CD4-positive, alpha-beta memory T cell (primary cell): ENCODE results near the gene GRIK2. TPM values are rescaled to one million over a fixed set of nuclear protein-coding genes. Genes with fewer than 3 reads are reported as not detected.
"Not testable (repeated sequence)": the region's sequence is repeated elsewhere in the genome, so short reads cannot be mapped to it uniquely, and the experiment has no call there.

Source experiments
- CTCF ChIA-PET: fragments of 350-600 bp; sonication (Branson Sonifier 250); formaldehyde crosslinking; loops from one replicate; lab custom pipeline; 2021; ENCODE audit warnings: inconsistent platforms; ENCODE audit not compliant: partially characterized antibody; lab: Charles Lee
- POLR2A ChIA-PET: fragments of 350-600 bp; sonication (Branson Sonifier 250); formaldehyde crosslinking; loops from one replicate; lab custom pipeline; 2021; ENCODE audit not compliant: partially characterized antibody; lab: Charles Lee
- DNase-seq, 5 donors: peaks; one replicate each; pipeline versions ENCODE4 v3.0.0 to v3.0.0-alpha.2; 2020 to 2022; ENCODE audit warnings: mixed read lengths in 1 of 5
- H3K27ac ChIP-seq: one replicate; pipeline ENCODE4 v1.7.0; 2013; ENCODE audit warnings: low read depth, low read length
- H3K27me3 ChIP-seq: 2 replicates; pipeline ENCODE4 v1.7.0; 2013; ENCODE audit warnings: mild to moderate bottlenecking, low read length, moderate library complexity; ENCODE audit not compliant: insufficient read depth
- H3K36me3 ChIP-seq: 2 replicates; pipeline ENCODE4 v1.7.0; 2013; ENCODE audit warnings: mild to moderate bottlenecking, low read length, moderate library complexity; ENCODE audit not compliant: insufficient read depth
- H3K4me1 ChIP-seq: 2 replicates; pipeline ENCODE4 v1.7.0; 2013; ENCODE audit warnings: mild to moderate bottlenecking, low read length, moderate library complexity; ENCODE audit not compliant: insufficient read depth
- H3K4me3 ChIP-seq, 2 donors: one replicate each; pipeline ENCODE4 v1.7.0; 2013; ENCODE audit warnings: low read length in 2 of 2, mild to moderate bottlenecking in 1 of 2
- H3K9me3 ChIP-seq, 2 donors: one replicate each; pipeline ENCODE4 v1.7.0; 2013; ENCODE audit warnings: low read length in 2 of 2, control low read depth in 1 of 2; ENCODE audit not compliant: control insufficient read depth in 1 of 2
- H3K27ac Mint-ChIP-seq, 7 donors: one replicate each; pipeline ENCODE4 v1.8.0; 2020 to 2021; ENCODE audit warnings: mixed read lengths in 7 of 7, mild to moderate bottlenecking in 6 of 7, inconsistent platforms in 3 of 7, moderate library complexity in 3 of 7
- H3K27me3 Mint-ChIP-seq, 2 donors: one replicate each; pipeline ENCODE4 v1.8.0; 2020 to 2021; ENCODE audit warnings: mixed read lengths in 2 of 2
- H3K36me3 Mint-ChIP-seq, 2 donors: one replicate each; pipeline ENCODE4 v1.8.0; 2020 to 2021; ENCODE audit warnings: mixed read lengths in 2 of 2, inconsistent platforms in 1 of 2, mild to moderate bottlenecking in 1 of 2
- H3K4me1 Mint-ChIP-seq, 4 donors: one replicate each; pipeline ENCODE4 v1.8.0; 2020 to 2021; ENCODE audit warnings: mixed read lengths in 4 of 4, mild to moderate bottlenecking in 1 of 4
- H3K4me3 Mint-ChIP-seq, 8 donors: one replicate each; pipeline ENCODE4 v1.8.0; 2020 to 2021; ENCODE audit warnings: mixed read lengths in 8 of 8, mild to moderate bottlenecking in 7 of 8, moderate library complexity in 6 of 8, inconsistent platforms in 3 of 8
- H3K9me3 Mint-ChIP-seq, 8 donors: one replicate each; pipeline ENCODE4 v1.8.0; 2020 to 2021; ENCODE audit warnings: mixed read lengths in 8 of 8, mild to moderate bottlenecking in 5 of 8, inconsistent platforms in 3 of 8, moderate library complexity in 1 of 8
- intact Hi-C: fragments of 100-400 bp; cut with micrococcal nuclease; formaldehyde crosslinking; loops from one replicate; pipeline ENCODE4 v1.15.1; 2023
- polyA plus RNA-seq, 2 donors: library from polyadenylated mRNA; unstranded; fragments of 300-500 nt; fragmentation: Illumina TruSeq; gene quantifications; one replicate each; pipeline ENCODE4 v1.2.3, GENCODE V29; 2021
- total RNA-seq, 2 experiments: library from RNA; stranded (reverse); gene quantifications; one replicate each; pipeline ENCODE4 v1.2.3, GENCODE V29; 2021

The GRIK2 gene
- total and polyA plus RNA-seq, 4 experiments from 2014 or later: not detected

DNA sequence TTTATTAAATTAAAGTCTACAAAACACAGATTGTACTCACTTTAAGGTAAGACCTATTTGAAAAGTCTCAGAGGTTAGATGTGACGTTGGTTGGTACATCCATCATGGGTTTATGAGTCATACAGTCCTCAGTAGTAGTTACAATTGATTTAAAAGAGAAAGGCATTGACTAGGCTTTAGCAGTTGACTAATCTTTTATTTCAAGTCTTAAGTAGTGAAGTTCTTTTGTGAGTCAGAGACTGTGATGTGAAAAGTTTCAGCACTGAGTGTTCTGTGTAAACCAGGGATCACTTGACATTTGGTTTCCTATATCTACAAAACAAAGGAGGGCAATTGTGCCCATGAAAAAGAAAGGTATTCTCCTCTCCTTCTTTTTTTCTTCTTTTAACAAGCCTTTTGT is 221.3 kb downstream of the GRIK2 start:
- no peaks in the 10 kb centered on the region for H3K27me3 Mint-ChIP-seq
- intact Hi-C loops: no loop called here

DNA sequence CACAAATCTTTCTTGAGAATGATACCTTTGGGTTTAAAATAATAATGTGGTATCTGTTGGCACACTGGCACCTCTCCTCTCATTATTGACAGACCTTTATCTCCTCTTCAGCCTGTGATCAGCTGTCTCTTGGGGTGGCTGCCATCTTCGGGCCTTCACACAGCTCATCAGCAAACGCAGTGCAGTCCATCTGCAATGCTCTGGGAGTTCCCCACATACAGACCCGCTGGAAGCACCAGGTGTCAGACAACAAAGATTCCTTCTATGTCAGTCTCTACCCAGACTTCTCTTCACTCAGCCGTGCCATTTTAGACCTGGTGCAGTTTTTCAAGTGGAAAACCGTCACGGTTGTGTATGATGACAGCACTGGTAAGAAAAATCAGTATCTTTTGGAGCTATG is 232.8 kb downstream of the GRIK2 start:
- Histone ChIP-seq H3K27ac (no peak overlapping the region), H3K36me3 (no peaks in the 10 kb centered on the region), H3K27me3 (no peaks in the 10 kb centered on the region), H3K4me1 (no peaks in the 10 kb centered on the region), H3K4me3 (no peak overlapping the region), H3K9me3 (no peaks in the 10 kb centered on the region)
- Mint-ChIP-seq H3K36me3 (no peaks in the 10 kb centered on the region), H3K9me3 (peaks cover 0 to 5% (median 0%) of the 10 kb centered on the region in 8 donors), H3K27ac (no peak overlapping the region), H3K4me3 (no peak overlapping the region), H3K4me1 (no peaks in the 10 kb centered on the region), H3K27me3 (no peaks in the 10 kb centered on the region)
- intact Hi-C loops: no loop called here
- POLR2A ChIA-PET: no interaction called here
- no peak for DNase-seq
- CTCF ChIA-PET: no interaction called here

More for the DNA sequence above, 221.3 kb downstream of the GRIK2 start:
- Histone ChIP-seq H3K27ac (no peak overlapping the region), H3K27me3 (no peaks in the 10 kb centered on the region), H3K4me1 (no peaks in the 10 kb centered on the region), H3K9me3 (no peaks in the 10 kb centered on the region), H3K4me3 (no peak overlapping the region), H3K36me3 (no peaks in the 10 kb centered on the region)
- Mint-ChIP-seq H3K9me3 (peaks cover 0 to 7% (median 0%) of the 10 kb centered on the region in 8 donors), H3K4me1 (no peaks in the 10 kb centered on the region), H3K27ac (no peak overlapping the region), H3K4me3 (no peak overlapping the region), H3K36me3 (no peaks in the 10 kb centered on the region)
- DNase-seq: no peak
- CTCF ChIA-PET: no interaction called here
- POLR2A ChIA-PET: no interaction called here

DNA sequence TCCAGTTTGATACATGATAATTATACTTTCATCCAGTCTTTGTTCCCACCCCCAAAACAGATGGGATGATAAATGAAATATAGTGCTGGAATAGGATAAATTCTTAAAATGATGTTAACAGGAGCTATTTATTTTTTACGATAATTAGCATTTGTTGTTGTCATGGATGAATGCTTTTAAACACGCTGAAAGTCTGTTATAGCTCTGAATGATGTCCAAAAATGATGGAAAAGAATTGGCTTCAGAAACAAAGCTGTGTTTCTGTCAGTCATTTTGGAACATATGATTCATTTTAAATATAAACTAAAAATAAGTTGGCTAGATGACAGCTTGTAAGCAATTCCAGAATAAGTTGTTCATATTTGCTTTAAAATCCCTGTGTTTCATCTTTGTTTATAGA is 237.4 kb downstream of the GRIK2 start:
- no peak overlapping the region for H3K27ac Mint-ChIP-seq
- Histone ChIP-seq H3K27ac (no peak overlapping the region), H3K36me3 (no peaks in the 10 kb centered on the region), H3K27me3 (no peaks in the 10 kb centered on the region), H3K9me3 (no peaks in the 10 kb centered on the region), H3K4me1 (no peaks in the 10 kb centered on the region), H3K4me3 (no peak overlapping the region)
- peaks cover 0 to 9% (median 4%) of the 10 kb centered on the region in 8 donors for H3K9me3 Mint-ChIP-seq
- CTCF ChIA-PET: no interaction called here
- no peaks in the 10 kb centered on the region for H3K4me1 Mint-ChIP-seq
- H3K36me3 Mint-ChIP-seq: no peaks in the 10 kb centered on the region
- POLR2A ChIA-PET: no interaction called here
- no peaks in the 10 kb centered on the region for H3K27me3 Mint-ChIP-seq
- H3K4me3 Mint-ChIP-seq: no peak overlapping the region
- intact Hi-C loops: no loop called here
- DNase-seq: no peak

DNA sequence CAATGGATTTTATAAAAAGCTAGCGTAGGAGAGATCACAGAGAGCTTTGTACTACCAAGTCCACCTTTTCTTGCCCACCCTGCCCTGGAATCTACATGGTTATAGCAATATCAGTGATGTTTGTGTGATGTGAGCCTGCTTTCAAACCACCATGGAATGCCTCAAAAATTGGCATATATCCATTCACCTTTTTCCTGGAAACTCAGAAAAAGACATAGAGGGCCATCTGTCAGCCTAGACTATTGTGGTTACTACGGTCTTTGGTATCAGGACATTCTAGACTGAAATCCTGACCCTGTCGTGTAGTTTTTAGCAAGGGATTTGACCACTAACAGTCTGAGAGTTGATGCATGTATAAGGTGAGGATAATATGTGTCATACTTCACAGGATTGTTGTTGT is 239.6 kb downstream of the GRIK2 start:
- no peaks in the 10 kb centered on the region for H3K4me1 Mint-ChIP-seq
- H3K36me3 Mint-ChIP-seq: no peaks in the 10 kb centered on the region
- Histone ChIP-seq H3K27me3 (no peaks in the 10 kb centered on the region), H3K4me3 (no peak overlapping the region), H3K9me3 (no peaks in the 10 kb centered on the region), H3K36me3 (no peaks in the 10 kb centered on the region), H3K27ac (no peak overlapping the region), H3K4me1 (no peaks in the 10 kb centered on the region)
- CTCF ChIA-PET: no interaction called here
- no peak overlapping the region for H3K27ac Mint-ChIP-seq
- peaks cover 0 to 11% (median 6%) of the 10 kb centered on the region in 8 donors for H3K9me3 Mint-ChIP-seq
- POLR2A ChIA-PET: no interaction called here
- intact Hi-C loops: no loop called here
- peaks cover 0 to 2% of the 10 kb centered on the region in 2 donors for H3K27me3 Mint-ChIP-seq
- no peak for DNase-seq
- no peak overlapping the region for H3K4me3 Mint-ChIP-seq

DNA sequence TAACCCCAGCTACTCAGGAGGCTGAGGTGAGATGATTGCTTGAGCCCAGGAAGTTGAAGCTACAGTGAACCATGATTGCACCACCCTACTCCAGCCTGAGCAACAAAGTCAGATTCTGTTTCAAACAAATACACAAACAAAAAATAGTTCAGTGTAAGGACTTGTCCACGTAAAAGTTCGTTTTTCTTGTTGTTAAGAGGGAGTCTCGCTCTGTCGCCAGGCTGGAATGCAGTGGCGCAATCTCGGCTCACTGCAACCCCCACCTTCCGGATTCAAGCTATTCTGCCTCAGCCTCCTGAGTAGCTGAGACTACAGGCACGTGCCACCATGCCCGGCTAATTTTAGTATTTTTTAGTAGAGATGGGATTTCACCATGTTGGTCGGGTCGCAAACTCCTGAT is 245.4 kb downstream of the GRIK2 start:
- H3K27me3 Mint-ChIP-seq, H3K4me3 Mint-ChIP-seq, CTCF ChIA-PET, H3K27ac ChIP-seq, H3K4me1 Mint-ChIP-seq, H3K4me3 ChIP-seq, H3K36me3 ChIP-seq, H3K36me3 Mint-ChIP-seq, H3K4me1 ChIP-seq, H3K27me3 ChIP-seq, intact Hi-C loops, H3K9me3 Mint-ChIP-seq, H3K27ac Mint-ChIP-seq, DNase-seq, H3K9me3 ChIP-seq, POLR2A ChIA-PET: not testable (repeated sequence)

DNA sequence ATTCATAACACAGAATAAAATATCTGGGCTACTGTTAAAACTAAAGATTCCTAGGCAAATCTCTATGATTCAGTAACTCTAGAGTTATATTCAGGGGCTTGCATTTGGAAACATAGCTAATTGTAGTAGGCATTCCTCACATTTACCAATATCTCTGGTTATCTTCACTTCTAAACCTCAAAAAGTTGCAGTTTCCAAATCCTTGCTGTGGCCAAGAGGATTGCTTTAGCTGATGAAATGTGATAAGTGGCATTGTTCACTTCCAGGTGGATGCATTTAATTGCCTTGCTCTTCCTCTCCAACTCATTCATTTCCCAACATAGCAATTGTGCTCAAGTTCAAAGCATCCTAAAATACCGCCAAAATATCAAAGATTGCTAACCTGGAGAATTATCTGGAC is 246.6 kb downstream of the GRIK2 start:
- POLR2A ChIA-PET: no interaction called here
- peaks cover 0 to 6% (median 3%) of the 10 kb centered on the region in 8 donors for H3K9me3 Mint-ChIP-seq
- CTCF ChIA-PET: no interaction called here
- no peaks in the 10 kb centered on the region for H3K36me3 Mint-ChIP-seq
- no peaks in the 10 kb centered on the region for H3K4me1 ChIP-seq
- H3K4me1 Mint-ChIP-seq: no peaks in the 10 kb centered on the region
- no peaks in the 10 kb centered on the region for H3K27me3 ChIP-seq
- H3K27me3 Mint-ChIP-seq: peaks cover 0 to 2% of the 10 kb centered on the region in 2 donors
- no peak overlapping the region for H3K4me3 Mint-ChIP-seq
- no peak for DNase-seq
- no peaks in the 10 kb centered on the region for H3K36me3 ChIP-seq
- H3K27ac Mint-ChIP-seq: no peak overlapping the region
- intact Hi-C loops: no loop called here
- no peak overlapping the region for H3K27ac ChIP-seq
- H3K9me3 ChIP-seq: no peaks in the 10 kb centered on the region
- no peak overlapping the region for H3K4me3 ChIP-seq

DNA sequence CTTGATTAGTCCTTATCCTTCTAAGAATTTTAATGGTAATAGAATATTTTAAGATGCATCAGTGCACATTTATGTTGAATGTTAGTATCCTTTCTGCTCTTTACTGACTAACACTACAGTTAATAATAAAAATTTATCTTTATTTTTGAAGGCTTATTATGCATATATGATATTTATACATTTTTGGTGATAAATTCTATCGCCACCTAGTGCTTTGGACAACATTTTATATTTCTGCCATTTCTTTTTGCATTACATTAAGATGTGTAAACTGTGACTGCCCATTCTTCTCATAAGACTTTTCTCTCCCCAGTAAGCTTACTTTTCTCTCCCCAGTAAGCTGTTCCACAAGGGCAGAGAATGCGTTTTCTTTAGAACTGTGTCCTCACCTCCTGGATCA is 252.3 kb downstream of the GRIK2 start:
- Mint-ChIP-seq H3K4me3 (no peak overlapping the region), H3K4me1 (no peaks in the 10 kb centered on the region), H3K36me3 (no peaks in the 10 kb centered on the region), H3K27me3 (no peaks in the 10 kb centered on the region), H3K9me3 (peaks cover 0 to 4% (median 0%) of the 10 kb centered on the region in 8 donors), H3K27ac (no peak overlapping the region)
- Histone ChIP-seq H3K27me3 (no peaks in the 10 kb centered on the region), H3K4me1 (no peaks in the 10 kb centered on the region), H3K4me3 (no peak overlapping the region), H3K27ac (no peak overlapping the region), H3K36me3 (no peaks in the 10 kb centered on the region), H3K9me3 (no peaks in the 10 kb centered on the region)
- DNase-seq: no peak
- intact Hi-C loops: no loop called here
- POLR2A ChIA-PET: no interaction called here
- CTCF ChIA-PET: no interaction called here
